HG03378 (cell line): ENCODE results near the gene ARID5B.
"Not testable (repeated sequence)": the region's sequence is repeated elsewhere in the genome, so short reads cannot be mapped to it uniquely, and the experiment has no call there.

Source experiments
- ATAC-seq: cut with Tn5 transposase; IDR thresholded peaks from one replicate; pipeline ENCODE4 v1.9.1; 2021; ENCODE audit warnings: mild to moderate bottlenecking, moderate library complexity; ENCODE audit not compliant: unreplicated experiment

The ARID5B gene, protein sequence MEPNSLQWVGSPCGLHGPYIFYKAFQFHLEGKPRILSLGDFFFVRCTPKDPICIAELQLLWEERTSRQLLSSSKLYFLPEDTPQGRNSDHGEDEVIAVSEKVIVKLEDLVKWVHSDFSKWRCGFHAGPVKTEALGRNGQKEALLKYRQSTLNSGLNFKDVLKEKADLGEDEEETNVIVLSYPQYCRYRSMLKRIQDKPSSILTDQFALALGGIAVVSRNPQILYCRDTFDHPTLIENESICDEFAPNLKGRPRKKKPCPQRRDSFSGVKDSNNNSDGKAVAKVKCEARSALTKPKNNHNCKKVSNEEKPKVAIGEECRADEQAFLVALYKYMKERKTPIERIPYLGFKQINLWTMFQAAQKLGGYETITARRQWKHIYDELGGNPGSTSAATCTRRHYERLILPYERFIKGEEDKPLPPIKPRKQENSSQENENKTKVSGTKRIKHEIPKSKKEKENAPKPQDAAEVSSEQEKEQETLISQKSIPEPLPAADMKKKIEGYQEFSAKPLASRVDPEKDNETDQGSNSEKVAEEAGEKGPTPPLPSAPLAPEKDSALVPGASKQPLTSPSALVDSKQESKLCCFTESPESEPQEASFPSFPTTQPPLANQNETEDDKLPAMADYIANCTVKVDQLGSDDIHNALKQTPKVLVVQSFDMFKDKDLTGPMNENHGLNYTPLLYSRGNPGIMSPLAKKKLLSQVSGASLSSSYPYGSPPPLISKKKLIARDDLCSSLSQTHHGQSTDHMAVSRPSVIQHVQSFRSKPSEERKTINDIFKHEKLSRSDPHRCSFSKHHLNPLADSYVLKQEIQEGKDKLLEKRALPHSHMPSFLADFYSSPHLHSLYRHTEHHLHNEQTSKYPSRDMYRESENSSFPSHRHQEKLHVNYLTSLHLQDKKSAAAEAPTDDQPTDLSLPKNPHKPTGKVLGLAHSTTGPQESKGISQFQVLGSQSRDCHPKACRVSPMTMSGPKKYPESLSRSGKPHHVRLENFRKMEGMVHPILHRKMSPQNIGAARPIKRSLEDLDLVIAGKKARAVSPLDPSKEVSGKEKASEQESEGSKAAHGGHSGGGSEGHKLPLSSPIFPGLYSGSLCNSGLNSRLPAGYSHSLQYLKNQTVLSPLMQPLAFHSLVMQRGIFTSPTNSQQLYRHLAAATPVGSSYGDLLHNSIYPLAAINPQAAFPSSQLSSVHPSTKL

DNA sequence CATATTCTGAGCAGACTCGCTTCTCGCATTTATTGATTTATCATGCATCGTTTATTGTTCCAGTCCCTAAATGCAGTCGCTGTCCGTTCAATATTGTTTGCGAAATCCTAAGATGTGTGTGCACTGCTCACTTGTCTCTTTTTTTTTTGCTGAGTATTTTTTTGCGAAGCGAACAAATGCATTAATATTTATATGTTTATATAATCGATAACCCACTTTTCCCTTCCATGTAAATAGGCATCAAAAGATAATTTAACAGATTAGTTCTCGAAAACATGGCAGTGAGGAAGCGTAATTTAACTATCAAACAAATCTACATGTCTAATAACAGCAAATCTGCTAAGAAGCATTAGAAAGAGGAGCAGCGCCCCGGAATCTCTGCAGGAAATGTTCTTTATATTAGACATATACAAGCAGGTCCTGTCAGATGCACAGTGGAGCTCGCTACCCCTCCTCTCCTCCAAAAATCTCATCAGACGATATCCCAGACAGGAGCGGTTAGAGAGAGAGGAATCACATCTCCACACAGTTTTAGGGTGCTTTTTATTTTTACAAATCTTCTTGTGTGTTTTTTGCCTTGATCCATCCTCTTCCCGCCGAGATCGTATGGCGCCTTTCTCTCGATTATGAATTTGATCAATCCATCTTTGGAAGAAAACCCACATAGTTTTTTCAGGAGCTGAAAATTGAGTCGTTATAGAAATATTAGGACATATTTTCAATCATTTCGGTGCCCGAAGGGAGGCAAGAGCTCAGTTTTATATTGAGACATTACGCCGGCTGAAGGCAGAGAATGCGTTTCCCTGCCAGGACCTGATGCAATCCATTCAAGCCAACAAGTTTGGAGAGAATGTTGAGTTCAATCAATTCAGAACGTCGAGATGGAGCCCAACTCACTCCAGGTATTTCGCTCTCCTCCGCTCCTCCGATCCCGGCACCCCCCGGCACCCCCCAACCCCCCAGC is at the start of gene ARID5B:
TSS of gene ARID5B (plus strand) at position 871 of the 964 bp plus-strand sequence. CDS start at position 882, 11 bp downstream.
- no peak for ATAC-seq

DNA sequence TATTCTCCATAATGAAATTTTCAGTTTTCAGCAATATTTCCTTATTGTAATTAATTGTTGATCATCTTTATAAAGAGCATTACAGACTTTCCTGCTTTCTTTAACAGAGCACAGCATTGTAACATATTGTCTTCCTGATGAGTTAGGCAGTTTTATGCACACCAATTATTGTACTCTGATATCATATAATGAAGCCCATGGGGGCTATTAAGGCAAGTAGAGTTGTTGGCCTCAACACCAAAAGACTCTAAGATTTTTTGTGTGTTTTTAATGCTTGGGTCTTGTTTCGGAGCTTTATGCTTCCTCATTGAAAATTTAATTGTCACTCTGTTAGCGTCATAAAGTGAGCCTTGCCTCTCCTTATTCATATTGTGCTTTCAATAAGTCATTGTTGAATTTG is 49.2 kb upstream of the ARID5B start:
- ATAC-seq: no peak

DNA sequence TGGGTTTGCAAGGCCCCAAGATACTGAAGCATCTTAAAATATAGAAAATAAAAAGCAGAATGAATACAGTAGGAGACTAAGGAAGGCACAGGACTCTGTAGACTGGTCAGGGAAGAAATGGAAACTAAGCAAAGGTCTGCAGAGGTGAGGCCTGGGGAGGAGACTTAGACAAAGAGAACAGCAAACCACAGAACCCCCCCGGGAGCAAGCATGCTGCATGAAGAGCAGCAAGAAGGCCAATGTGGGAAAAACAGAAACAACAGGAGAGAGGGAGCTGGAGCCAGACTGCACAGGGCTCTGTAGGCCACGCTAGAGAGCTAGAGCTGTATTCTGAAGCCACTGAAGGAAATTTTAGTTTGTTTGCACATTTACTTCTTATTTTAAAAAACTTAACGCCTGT is 45.7 kb upstream of the ARID5B start:
- ATAC-seq: no peak

GRCh38 chr10:61857746-61858145 is 43.8 kb upstream of the ARID5B start:
- no peak for ATAC-seq

GRCh38 chr10:61859786-61860185 is 41.7 kb upstream of the ARID5B start:
- no peak for ATAC-seq

DNA sequence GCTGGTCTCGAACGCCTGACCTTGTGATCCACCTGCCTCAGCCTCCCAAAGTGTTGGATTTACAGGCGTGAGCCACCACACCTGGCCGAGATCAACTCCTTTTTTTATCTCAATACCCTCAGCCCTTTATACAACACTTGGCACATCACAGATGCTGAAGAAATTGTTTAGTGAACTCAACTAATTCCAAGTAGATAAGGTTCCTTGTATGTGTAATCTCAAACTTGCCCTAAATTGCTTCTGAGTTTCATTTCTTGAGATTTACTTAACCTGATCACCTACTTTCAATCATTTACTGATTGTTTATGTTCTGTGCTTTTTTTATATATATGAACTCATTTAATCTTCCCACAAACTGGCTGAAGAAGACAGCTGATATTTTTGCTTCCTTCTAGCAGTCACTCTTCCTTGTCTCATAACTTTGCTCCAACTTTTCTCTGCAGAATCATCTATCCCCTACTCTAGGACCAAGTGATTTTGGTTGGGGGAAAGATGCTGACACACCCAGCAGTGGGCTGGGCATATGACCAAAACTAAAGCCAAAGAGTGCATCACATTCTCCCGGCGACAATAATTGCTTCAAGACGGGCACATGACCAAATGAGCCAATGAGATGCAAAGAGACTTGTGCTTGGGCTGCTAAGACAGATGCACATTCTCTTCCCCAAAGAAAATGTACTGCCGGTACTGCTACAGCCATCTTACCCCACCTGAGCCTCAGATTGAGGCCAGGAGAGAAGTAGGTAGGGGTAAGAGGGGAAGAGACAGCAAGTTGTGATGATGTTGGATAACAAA is 40.3 kb upstream of the ARID5B start:
- no peak for ATAC-seq

- no peak for ATAC-seq
These were observed 37.5 kb upstream of the ARID5B start for GRCh38 chr10:61863981-61864380.

- ATAC-seq: no peak
These were observed 34.7 kb upstream of the ARID5B start for GRCh38 chr10:61866700-61867368.

- ATAC-seq: not testable (repeated sequence)
These were observed 34.1 kb upstream of the ARID5B start for GRCh38 chr10:61867374-61867773.

GRCh38 chr10:61867817-61868216 is 33.7 kb upstream of the ARID5B start:
- ATAC-seq: not testable (repeated sequence)

- no peak for ATAC-seq
These were observed 32.3 kb upstream of the ARID5B start for GRCh38 chr10:61869041-61869675.

DNA sequence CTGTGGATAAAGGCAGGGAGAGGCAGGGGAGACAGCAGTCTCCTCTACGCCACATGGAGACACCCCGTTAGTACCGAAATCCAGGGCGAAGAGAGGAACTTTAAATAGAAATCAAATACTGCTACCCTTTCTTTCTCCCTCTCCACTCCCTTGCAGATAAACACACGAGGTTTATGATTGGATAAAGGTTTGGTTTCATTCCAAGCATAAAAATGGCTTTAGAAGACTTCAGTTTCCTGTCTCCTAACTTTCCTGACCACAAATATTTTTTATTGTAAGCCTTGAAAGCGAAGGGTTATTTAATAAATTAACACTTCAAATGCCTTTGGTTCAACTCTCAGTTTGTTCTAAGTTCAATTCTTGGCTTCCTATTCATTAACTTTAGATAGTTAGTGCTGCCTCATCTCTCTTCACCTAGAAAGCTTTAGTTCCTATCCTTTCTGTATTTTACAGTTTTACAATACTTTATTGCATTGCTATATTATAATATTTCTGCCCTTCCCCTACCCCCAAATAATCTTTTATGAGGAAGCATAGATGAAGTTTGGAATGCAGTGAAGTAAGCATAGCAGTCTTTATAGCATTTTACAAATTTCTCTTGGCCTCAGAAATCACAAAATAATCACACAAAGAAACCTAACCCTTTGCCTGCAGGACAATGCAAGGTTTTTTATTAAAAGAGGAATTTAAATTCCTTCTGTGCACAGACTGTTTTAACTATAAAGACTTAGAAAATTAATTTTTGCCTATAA is 31.5 kb upstream of the ARID5B start:
- ATAC-seq: no peak

DNA sequence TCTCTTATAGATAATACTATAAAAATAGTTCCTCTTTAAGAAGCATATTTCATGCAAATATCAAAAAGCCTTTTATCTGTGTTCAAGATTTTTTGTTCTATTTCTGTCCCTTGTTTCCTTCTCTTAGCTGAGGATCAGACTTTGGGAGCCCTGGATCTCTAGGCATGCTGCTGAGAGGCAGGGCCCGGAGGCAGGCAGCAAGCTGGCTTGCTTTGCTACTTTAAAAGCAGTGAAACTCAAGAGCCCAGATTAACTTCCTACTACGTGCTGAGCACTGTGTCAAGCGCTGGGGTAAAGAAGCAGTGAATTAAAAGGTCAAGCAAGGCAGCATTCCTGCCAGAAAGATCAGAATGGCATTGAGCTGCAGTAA is 31.0 kb upstream of the ARID5B start:
- ATAC-seq: no peak

- ATAC-seq: no peak
These were observed 30.0 kb upstream of the ARID5B start for GRCh38 chr10:61871487-61871886.

DNA sequence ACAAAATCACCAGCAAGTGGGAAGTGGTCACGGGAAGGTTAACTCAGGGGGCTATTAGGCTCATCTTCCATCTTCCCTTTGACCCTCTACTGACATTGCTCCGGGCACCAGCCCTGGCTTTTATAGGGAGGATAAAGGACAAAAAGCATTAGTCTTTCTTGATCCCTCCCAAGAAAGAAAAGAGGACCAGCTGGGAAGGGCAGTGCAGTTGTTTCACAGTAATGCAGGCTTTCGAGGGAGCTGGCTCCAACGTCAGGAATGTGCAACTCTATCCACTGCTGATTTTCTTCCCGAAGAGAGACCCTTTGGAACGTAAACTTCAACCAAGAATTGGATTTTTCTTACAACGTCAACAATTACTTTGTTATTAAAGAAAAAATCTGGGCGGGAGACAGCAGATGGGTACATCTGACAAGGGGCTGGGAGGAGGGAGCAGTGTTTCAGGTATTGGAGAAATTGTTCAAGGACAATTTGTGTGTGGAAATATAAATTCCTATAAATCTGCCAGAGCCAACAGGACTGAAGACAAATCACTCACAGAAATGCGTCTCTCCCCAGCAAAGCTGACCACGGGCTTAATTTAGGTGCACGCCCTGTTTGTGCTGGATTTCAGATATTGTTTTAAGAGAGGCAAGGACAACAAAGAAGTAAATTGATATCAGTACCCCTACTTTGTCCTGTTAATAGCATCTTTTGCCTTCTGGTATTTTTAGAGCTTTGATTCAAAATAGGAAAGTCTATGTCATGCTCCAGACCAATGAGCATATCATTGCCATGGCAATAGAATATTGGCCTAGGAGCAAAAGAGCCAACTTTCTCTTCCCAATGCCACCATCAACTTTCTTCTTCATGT is 23.4 kb upstream of the ARID5B start:
- no peak for ATAC-seq

GRCh38 chr10:61878740-61879068 is 22.8 kb upstream of the ARID5B start:
- ATAC-seq: no peak
